Suprapubic skin (tissue), 4 donors: Measurements from ENCODE around the gene CUBN. TPM values are rescaled to one million over a fixed set of nuclear protein-coding genes. Genes with fewer than 3 reads are reported as not detected.

ENCODE experiments used
- DNase-seq, 2 donors: peaks; one replicate each; pipeline ENCODE4 v3.0.0-alpha.2; 2019; ENCODE audit warnings: low spot score in 2 of 2
- H3K27ac ChIP-seq: fragments of 200-600 bp; sonication (generic); one replicate; pipeline ENCODE4 v1.5.1; 2019
- H3K27me3 ChIP-seq: fragments of 200-600 bp; sonication (generic); one replicate; pipeline ENCODE4 v1.5.1; 2019
- H3K36me3 ChIP-seq: fragments of 200-600 bp; sonication (generic); one replicate; pipeline ENCODE4 v1.5.1; 2019
- H3K4me1 ChIP-seq: fragments of 200-600 bp; sonication (generic); one replicate; pipeline ENCODE4 v1.5.1; 2019
- H3K4me3 ChIP-seq: fragments of 200-600 bp; sonication (generic); one replicate; pipeline ENCODE4 v1.5.1; 2019; ENCODE audit warnings: mild to moderate bottlenecking
- H3K9me3 ChIP-seq: fragments of 200-600 bp; sonication (generic); one replicate; pipeline ENCODE4 v1.5.1; 2019
- CTCF ChIP-seq, 2 donors: fragments of 200-600 bp in 1 of 2; fragments of 450-650 bp in 1 of 2; sonication (generic) in 1 of 2; IDR thresholded peaks; one replicate each; pipeline ENCODE4 v1.5.1; 2016 to 2019; ENCODE audit warnings: antibody characterized with exemption in 2 of 2, mild to moderate bottlenecking in 1 of 2, moderate library complexity in 1 of 2
- EP300 ChIP-seq: sonication (generic); formaldehyde crosslinking; IDR thresholded peaks from one replicate; pipeline ENCODE4 v1.6.1; 2017; ENCODE audit warnings: antibody characterized with exemption
- POLR2A ChIP-seq, 2 donors: fragments of 450-650 bp; IDR thresholded peaks; one replicate each; pipeline ENCODE4 v1.6.1; 2017; ENCODE audit warnings: antibody characterized with exemption in 2 of 2, mild to moderate bottlenecking in 2 of 2, moderate library complexity in 2 of 2
- POLR2AphosphoS5 ChIP-seq, 3 donors: sonication (generic); formaldehyde crosslinking; IDR thresholded peaks; one replicate each; pipeline ENCODE4 v1.6.1; 2017; ENCODE audit warnings: antibody characterized with exemption in 3 of 3
- WGBS: methylation state at CpG from one replicate; pipeline ENCODE4 v1.1.5; 2018; 5-methylcytosine and 5-hydroxymethylcytosine counted together
- total RNA-seq, 4 donors: library from RNA; depleted of rRNA; stranded (reverse); fragments of >200 nt; gene quantifications; one replicate each; pipeline ENCODE4 v1.1.0, GENCODE V29; 2016

Gene CUBN
- total RNA-seq, 4 donors from 2014 or later = 1.1 to 8.4 (median 1.2) TPM

GRCh38 chr10:16809074-16809718 lies 320.4 kb downstream of the CUBN start:
- WGBS = 82% methylated on average over 6 of the region's 6 CpGs
- Histone ChIP-seq H3K27ac (no peak overlapping the region), H3K36me3 (peaks cover 2% of the 10 kb centered on the region), H3K9me3 (no peaks in the 10 kb centered on the region), H3K4me1 (peaks cover 6% of the 10 kb centered on the region), H3K4me3 (no peak overlapping the region), H3K27me3 (no peaks in the 10 kb centered on the region)
- TF ChIP-seq EP300 (no peak), CTCF (IDR thresholded peaks at IDR 0.05) (no peak), POLR2A (IDR thresholded peaks at IDR 0.05) (no peak), POLR2AphosphoS5 (IDR thresholded peaks at IDR 0.05) (no peak)
- no peak for DNase-seq

GRCh38 chr10:16804123-16804522 lies 325.5 kb downstream of the CUBN start:
- 96% methylated on average over 4 of the region's 4 CpGs for WGBS
- no peak for TF ChIP-seq EP300
- no peak for TF ChIP-seq POLR2AphosphoS5 (IDR thresholded peaks at IDR 0.05)
- TF ChIP-seq POLR2A (IDR thresholded peaks at IDR 0.05) = no peak
- no peak for TF ChIP-seq CTCF (IDR thresholded peaks at IDR 0.05)

GRCh38 chr10:16803464-16803863 lies 326.1 kb downstream of the CUBN start:
- no peak for DNase-seq
- H3K27me3 ChIP-seq = no peaks in the 10 kb centered on the region
- no peak overlapping the region for H3K4me3 ChIP-seq
- no peaks in the 10 kb centered on the region for H3K9me3 ChIP-seq
- peaks cover 2% of the 10 kb centered on the region for H3K36me3 ChIP-seq
- WGBS = 65% methylated on average over 2 of the region's 2 CpGs
- TF ChIP-seq EP300 = no peak
- no peak for TF ChIP-seq CTCF (IDR thresholded peaks at IDR 0.05)
- no peak for TF ChIP-seq POLR2AphosphoS5 (IDR thresholded peaks at IDR 0.05)
- no peak for TF ChIP-seq POLR2A (IDR thresholded peaks at IDR 0.05)
- no peak overlapping the region for H3K27ac ChIP-seq
- no peaks in the 10 kb centered on the region for H3K4me1 ChIP-seq

More at GRCh38 chr10:16804123-16804522, 325.5 kb downstream of the CUBN start:
- Histone ChIP-seq H3K4me3 (no peak overlapping the region), H3K36me3 (peaks cover 2% of the 10 kb centered on the region), H3K4me1 (no peaks in the 10 kb centered on the region), H3K27ac (no peak overlapping the region), H3K9me3 (no peaks in the 10 kb centered on the region), H3K27me3 (no peaks in the 10 kb centered on the region)
- DNase-seq = no peak

- no peak for DNase-seq
- TF ChIP-seq EP300 (no peak), POLR2AphosphoS5 (IDR thresholded peaks at IDR 0.05) (no peak), CTCF (IDR thresholded peaks at IDR 0.05) (no peak), POLR2A (IDR thresholded peaks at IDR 0.05) (no peak)
- Histone ChIP-seq H3K4me3 (no peak overlapping the region), H3K4me1 (no peaks in the 10 kb centered on the region), H3K27ac (no peak overlapping the region), H3K27me3 (no peaks in the 10 kb centered on the region), H3K9me3 (no peaks in the 10 kb centered on the region), H3K36me3 (no peaks in the 10 kb centered on the region)
- WGBS = 81% methylated on average over 8 of the region's 8 CpGs
These were observed 330.0 kb downstream of the CUBN start for GRCh38 chr10:16799621-16800020.

- Histone ChIP-seq H3K4me3 (no peak overlapping the region), H3K36me3 (no peaks in the 10 kb centered on the region), H3K27me3 (no peaks in the 10 kb centered on the region), H3K27ac (no peak overlapping the region), H3K9me3 (no peaks in the 10 kb centered on the region), H3K4me1 (no peaks in the 10 kb centered on the region)
- no peak for DNase-seq
- 91% methylated on average over 5 of the region's 5 CpGs for WGBS
- no peak for TF ChIP-seq EP300
- TF ChIP-seq POLR2AphosphoS5 (IDR thresholded peaks at IDR 0.05) = no peak
- TF ChIP-seq POLR2A (IDR thresholded peaks at IDR 0.05) = no peak
- TF ChIP-seq CTCF (IDR thresholded peaks at IDR 0.05) = no peak
These were observed 331.0 kb downstream of the CUBN start for GRCh38 chr10:16798571-16798970.
